Activated T-cell treated with anti-CD3 and anti-CD28 coated beads, Interleukin-2, amount 50 U/mL, for 24 hours (primary cell): ENCODE results near the gene IGFBP5.

Experiments
- DNase-seq: peaks from one replicate; pipeline ENCODE4 v3.0.0-alpha.2; 2020
- H3K27ac Mint-ChIP-seq: 2 replicates; pipeline ENCODE4 v1.8.0; 2020; ENCODE audit warnings: mild to moderate bottlenecking, mixed read lengths
- H3K27me3 Mint-ChIP-seq: 2 replicates; pipeline ENCODE4 v1.8.0; 2020; ENCODE audit warnings: mixed read lengths
- H3K36me3 Mint-ChIP-seq: 2 replicates; pipeline ENCODE4 v1.8.0; 2020; ENCODE audit warnings: low read depth, mixed read lengths
- H3K4me1 Mint-ChIP-seq: 2 replicates; pipeline ENCODE4 v1.8.0; 2020; ENCODE audit warnings: low read depth, mixed read lengths
- H3K4me3 Mint-ChIP-seq: 2 replicates; pipeline ENCODE4 v1.8.0; 2020; ENCODE audit warnings: mild to moderate bottlenecking, moderate library complexity, mixed read lengths
- H3K9me3 Mint-ChIP-seq: 2 replicates; pipeline ENCODE4 v1.8.0; 2020; ENCODE audit warnings: mixed read lengths

The IGFBP5 gene

DNA sequence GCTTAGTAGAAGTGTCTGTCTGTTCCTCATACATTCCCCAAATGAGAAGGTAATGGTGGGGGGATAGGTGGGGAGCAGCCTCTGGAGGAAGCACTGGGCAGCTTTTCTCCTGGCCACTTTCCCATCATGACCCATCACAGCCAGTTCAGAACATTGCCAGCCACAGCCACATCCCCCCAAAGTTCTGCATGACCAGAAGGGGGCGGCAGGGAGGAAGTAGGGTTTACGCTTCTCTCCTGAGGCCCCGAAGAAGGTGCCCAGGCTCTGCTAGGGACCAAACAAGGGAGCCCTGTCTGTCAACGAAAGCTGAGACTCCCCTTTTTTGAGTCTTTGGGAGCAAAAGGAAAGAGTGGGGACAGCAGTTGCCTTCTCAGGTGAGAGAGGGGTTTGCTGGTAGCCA is 7.7 kb downstream of the IGFBP5 start:
- Mint-ChIP-seq H3K27me3 (peaks cover 69% of the 10 kb centered on the region), H3K9me3 (no peaks in the 10 kb centered on the region), H3K4me1 (peaks cover 16% of the 10 kb centered on the region), H3K36me3 (no peaks in the 10 kb centered on the region), H3K27ac (no peak overlapping the region), H3K4me3 (no peak overlapping the region)
- peak; percentile 47 for DNase-seq

DNA sequence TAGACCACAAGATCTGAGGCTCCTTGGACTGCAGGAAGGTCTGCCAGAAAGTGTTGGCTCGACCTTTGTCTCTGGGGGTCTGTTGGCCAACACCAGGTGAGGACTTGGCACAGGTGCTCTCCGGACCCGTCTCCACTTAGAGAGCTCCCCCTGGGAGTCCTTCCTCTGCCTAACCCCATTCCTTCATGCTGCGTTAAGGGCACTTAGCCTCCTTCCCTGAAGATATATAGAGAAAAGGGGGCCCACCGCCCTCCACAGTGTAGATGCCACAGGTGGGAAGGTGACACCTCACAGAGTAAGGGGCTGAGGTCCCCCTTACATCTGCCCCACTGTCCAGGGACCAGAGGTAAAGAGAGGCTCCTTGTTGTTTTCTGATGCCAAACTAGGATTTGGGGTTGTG is 8.2 kb downstream of the IGFBP5 start:
- Mint-ChIP-seq H3K4me1 (peaks cover 13% of the 10 kb centered on the region), H3K27ac (no peak overlapping the region), H3K4me3 (no peak overlapping the region), H3K27me3 (peaks cover 66% of the 10 kb centered on the region), H3K36me3 (no peaks in the 10 kb centered on the region), H3K9me3 (no peaks in the 10 kb centered on the region)
- no peak for DNase-seq

DNA sequence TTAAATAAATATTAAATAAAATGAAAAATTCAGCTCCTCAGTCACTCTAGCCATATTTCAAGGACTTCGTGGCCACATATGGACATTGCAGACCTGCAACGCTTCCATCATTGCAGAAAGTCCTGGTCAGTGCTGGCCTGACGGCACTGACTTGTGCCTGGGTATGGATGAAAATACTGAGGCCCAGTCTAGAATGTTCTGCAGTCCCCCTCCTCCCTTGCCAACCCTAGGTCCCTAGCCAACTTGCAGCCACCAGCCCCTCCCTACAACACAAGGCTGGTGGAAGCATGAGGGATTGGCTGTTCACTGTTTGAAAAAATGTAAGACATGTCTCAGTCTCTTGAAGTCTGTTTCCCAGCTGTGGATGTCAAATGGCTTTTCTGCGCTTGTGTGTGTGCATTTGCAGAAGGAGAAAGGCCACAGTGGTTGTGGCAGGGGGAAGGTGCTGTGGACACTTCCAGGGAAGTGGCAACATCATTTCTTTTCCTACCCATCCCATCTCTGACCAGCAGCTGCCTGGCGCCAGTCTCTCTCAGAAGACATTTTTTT is 9.9 kb downstream of the IGFBP5 start:
- Mint-ChIP-seq H3K4me3 (no peak overlapping the region), H3K4me1 (peaks cover 7% of the 10 kb centered on the region), H3K36me3 (no peaks in the 10 kb centered on the region), H3K27ac (no peak overlapping the region), H3K27me3 (peaks cover 63% of the 10 kb centered on the region), H3K9me3 (no peaks in the 10 kb centered on the region)
- DNase-seq, result no peak

DNA sequence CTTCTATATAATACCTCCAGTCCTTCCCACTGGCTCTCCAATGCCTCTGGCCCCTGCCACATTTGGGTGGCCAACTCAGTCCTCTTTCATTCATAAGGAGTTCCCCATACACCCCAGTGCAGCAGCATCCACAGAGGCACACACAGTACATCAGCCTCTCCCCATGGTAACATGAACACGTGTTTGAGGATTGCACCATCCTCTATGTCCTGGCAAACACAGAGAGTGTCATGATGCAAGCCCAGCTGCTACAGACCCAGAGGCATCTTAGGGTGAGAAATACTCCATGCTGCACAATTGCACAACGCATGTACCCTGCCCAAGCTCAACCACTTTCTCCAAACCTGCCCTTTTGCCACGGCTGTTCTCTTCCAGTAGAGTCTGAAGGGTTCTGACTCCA is 11.5 kb downstream of the IGFBP5 start:
- no peak overlapping the region for H3K4me3 Mint-ChIP-seq
- no peaks in the 10 kb centered on the region for H3K9me3 Mint-ChIP-seq
- H3K36me3 Mint-ChIP-seq, result no peaks in the 10 kb centered on the region
- H3K27me3 Mint-ChIP-seq, result peaks cover 48% of the 10 kb centered on the region
- peaks cover 7% of the 10 kb centered on the region for H3K4me1 Mint-ChIP-seq
- no peak for DNase-seq
- no peak overlapping the region for H3K27ac Mint-ChIP-seq

DNA sequence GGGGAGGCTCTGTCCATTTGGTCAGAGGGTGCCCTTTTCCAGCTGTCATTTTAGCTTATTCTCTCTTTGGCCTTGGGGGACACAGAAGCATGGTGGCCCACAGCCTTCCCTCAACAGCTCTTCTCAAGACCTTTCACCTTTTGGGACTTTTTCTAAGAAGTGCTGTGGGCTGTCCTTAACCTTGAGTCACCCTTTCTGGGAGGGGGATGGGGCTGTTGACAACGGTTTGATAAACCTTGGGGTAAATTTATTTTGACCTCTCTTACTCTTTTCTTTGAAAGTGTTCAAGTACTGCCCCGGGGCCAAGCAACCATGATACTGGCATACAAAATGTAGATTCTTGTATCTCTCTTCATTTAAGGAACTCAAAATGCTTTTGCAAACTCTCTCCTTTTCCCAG is 13.7 kb downstream of the IGFBP5 start:
- H3K27me3 Mint-ChIP-seq, result peaks cover 40% of the 10 kb centered on the region
- no peak overlapping the region for H3K27ac Mint-ChIP-seq
- no peak for DNase-seq
- H3K4me1 Mint-ChIP-seq, result peaks cover 7% of the 10 kb centered on the region
- no peak overlapping the region for H3K4me3 Mint-ChIP-seq
- no peaks in the 10 kb centered on the region for H3K36me3 Mint-ChIP-seq
- no peaks in the 10 kb centered on the region for H3K9me3 Mint-ChIP-seq

DNA sequence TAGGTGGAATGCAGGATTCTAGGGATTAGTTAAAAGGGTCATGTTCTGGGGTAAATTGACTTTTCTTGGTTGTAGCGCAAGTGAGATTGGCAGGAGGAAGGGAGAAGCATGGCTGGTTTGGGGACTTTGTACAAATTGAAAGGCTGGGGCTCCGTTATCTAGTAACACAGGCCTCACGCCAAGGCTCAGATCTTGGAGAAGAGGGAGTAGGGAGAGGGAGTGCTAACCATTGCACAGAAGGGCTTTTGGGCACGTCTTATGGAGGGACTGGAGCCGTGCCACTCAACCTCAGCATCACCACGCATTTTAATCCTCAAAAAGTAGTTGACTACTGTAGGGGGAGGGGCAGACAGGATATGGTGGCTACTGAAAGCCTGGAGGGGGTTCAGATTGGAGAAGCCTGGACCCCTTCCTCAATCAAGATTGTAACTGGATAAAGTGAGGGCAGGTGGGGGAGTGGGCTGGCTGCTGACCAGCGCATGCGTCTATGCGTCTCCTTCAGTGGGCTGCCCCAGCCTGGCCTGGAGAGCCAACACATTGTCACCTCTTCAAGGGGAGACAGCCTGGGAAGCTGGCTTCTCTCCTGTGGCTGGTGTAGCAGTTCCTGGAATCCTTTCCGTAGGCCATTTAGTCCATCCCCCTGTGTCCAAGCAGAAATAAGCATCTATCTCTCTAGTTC is 14.3 kb downstream of the IGFBP5 start:
- Mint-ChIP-seq H3K4me3 (no peak overlapping the region), H3K4me1 (peaks cover 7% of the 10 kb centered on the region), H3K36me3 (no peaks in the 10 kb centered on the region), H3K27me3 (peaks cover 38% of the 10 kb centered on the region), H3K9me3 (no peaks in the 10 kb centered on the region), H3K27ac (no peak overlapping the region)
- no peak for DNase-seq

DNA sequence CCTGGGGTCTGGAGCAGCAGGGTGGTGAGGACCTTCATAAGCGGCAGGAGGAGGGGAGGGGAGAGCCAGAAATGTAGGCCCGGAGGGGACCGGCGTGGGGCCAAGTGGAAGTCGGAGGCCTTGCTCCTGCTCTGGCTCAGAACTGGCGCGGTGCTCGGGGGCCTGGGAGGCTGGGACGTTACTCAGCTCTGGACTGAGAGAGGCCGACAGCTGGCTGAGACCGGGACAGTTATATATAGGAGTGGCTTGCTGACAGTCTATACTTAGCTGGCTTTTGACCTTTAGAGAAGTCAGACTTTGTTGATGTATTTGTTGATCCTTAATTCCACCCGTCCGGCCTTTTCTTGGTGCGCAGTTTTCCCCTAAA is 15.7 kb downstream of the IGFBP5 start:
- Mint-ChIP-seq H3K36me3 (no peaks in the 10 kb centered on the region), H3K4me1 (peaks cover 7% of the 10 kb centered on the region), H3K4me3 (no peak overlapping the region), H3K27me3 (peaks cover 27% of the 10 kb centered on the region), H3K27ac (no peak overlapping the region), H3K9me3 (no peaks in the 10 kb centered on the region)
- no peak for DNase-seq

DNA sequence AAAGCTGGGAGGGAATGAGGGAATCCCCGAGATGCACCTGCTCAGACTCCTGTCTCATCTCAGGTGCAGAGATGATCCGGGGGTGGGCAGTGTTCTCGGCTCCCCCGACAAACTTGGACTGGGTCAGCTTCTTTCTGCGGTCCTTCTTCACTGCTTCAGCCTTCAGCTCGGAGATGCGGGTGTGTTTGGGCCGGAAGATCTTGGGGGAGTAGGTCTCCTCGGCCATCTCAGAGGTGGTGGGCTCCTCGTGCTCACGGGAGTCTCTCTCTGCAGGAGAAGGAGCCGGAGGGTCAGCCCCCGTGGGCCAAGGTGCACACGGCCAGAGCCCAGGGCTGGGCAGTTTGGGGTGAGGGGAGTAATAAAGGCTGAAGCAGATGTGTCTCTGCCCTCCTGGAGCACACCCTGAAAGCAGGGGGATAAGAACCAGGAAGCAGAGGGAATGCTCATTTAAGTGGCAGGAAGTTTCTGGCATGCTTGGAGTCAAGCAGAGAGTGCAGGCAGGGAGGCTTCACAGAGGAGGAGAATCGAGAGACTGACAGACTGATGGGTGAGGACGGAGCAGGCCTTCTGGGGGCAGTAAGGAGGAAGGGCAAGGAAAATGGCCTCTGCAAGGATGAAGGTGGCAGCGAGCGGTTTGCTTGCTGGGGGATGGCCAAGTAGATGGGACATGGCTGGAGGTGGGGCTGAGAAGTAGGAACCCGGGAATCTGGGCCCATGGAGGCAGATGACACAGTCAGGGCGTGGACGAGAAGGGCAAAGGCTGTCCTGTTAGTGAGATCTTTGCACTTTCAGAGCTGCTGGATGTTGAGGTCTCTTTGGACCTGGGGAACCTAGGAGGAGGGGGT is 16.3 kb downstream of the IGFBP5 start:
- H3K9me3 Mint-ChIP-seq, result no peaks in the 10 kb centered on the region
- no peak for DNase-seq
- no peaks in the 10 kb centered on the region for H3K36me3 Mint-ChIP-seq
- H3K4me1 Mint-ChIP-seq, result peaks cover 7% of the 10 kb centered on the region
- no peak overlapping the region for H3K27ac Mint-ChIP-seq
- peaks cover 21% of the 10 kb centered on the region for H3K27me3 Mint-ChIP-seq
- H3K4me3 Mint-ChIP-seq, result no peak overlapping the region

DNA sequence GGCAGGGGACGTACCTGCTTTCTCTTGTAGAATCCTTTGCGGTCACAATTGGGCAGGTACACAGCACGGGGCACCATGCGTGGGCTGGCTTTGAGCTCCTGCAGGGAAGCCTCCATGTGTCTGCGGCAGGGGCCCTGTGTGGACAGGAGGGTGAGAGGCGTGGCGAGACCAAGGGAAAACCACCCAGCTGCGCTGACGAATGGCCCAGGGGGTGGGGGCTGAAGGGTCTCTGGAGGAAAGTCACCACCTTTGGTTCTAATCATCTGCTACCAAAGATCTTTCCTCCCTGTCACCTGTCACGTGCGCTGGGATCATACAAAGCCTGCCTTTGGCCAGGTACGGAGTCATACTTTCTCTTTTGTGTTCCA is 17.3 kb downstream of the IGFBP5 start:
- Mint-ChIP-seq H3K4me3 (no peak overlapping the region), H3K36me3 (no peaks in the 10 kb centered on the region), H3K9me3 (no peaks in the 10 kb centered on the region), H3K4me1 (peaks cover 7% of the 10 kb centered on the region), H3K27me3 (peaks cover 13% of the 10 kb centered on the region), H3K27ac (no peak overlapping the region)
- DNase-seq, result no peak

DNA sequence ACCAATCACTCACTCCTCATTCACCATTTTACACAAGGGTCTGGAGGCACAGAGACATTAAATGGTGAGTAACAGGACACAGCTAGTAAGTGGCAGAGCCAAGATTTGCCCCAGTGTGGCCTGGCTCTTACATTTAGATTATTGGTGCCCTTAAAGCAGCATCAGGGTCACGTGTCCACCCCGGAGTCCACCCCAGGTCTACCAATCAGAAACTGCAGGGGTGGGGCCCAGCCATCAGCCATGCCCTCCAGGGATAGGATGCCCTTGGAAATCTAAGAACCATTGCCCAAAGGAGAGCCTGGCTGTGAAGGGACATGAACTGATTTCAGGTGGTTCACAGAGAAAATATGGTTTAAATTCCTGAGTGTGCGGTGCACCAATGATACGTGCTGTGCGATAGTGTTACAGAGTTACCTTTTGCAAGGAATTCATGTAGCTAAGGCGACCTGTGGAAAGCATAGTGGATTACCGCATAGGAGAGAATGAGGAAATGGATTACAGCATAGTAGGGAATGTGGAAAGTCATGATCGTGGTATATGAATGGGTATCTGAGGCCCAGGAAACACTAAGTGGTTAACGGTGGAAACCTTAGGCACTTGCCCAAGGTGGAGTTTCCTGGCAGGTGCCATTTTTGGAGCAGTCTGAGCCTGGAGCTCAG is 17.8 kb downstream of the IGFBP5 start:
- Mint-ChIP-seq H3K9me3 (no peaks in the 10 kb centered on the region), H3K27me3 (peaks cover 11% of the 10 kb centered on the region), H3K27ac (no peak overlapping the region), H3K36me3 (no peaks in the 10 kb centered on the region), H3K4me1 (peaks cover 7% of the 10 kb centered on the region), H3K4me3 (no peak overlapping the region)
- no peak for DNase-seq

DNA sequence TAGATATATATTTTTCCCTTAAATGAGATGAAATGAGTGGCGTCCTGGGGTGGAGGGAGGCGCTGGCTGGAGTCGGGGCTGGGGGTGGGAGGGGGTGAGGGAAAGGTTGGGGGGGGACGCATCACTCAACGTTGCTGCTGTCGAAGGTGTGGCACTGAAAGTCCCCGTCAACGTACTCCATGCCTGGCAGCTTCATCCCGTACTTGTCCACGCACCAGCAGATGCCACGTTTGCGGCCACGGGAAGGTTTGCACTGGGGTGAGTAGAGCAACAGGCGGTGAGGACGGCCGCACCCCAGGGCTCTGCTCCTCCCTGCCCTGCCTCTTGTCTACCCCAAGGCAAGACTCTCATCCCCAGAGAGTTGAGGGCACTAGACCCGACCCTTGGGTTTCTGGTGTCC is 18.7 kb downstream of the IGFBP5 start:
- H3K27ac Mint-ChIP-seq, result no peak overlapping the region
- H3K4me1 Mint-ChIP-seq, result no peaks in the 10 kb centered on the region
- no peaks in the 10 kb centered on the region for H3K9me3 Mint-ChIP-seq
- peaks cover 9% of the 10 kb centered on the region for H3K27me3 Mint-ChIP-seq
- H3K4me3 Mint-ChIP-seq, result no peak overlapping the region
- DNase-seq, result no peak
- H3K36me3 Mint-ChIP-seq, result no peaks in the 10 kb centered on the region

DNA sequence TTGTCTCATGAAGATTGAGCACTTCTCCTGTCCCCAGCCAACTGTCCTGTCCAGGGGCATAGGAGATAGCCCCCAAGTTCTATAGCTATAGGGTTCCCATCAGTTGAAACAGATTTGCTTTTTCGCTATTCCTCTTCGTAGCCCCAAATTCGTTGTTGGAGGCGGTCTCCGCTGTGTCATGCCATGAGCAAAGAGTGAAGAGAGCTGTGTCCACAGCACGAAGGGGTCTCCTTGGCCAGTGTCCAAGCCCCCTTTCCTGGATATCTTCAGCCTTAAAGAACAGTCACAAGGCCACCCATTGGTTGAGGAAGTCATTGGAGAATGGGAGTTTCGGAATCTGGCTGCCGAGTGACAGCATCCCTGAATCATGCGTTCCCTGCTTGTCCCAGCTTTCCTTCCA is 21.0 kb downstream of the IGFBP5 start:
- H3K4me1 Mint-ChIP-seq, result no peaks in the 10 kb centered on the region
- H3K4me3 Mint-ChIP-seq, result no peak overlapping the region
- DNase-seq, result no peak
- H3K27me3 Mint-ChIP-seq, result peaks cover 7% of the 10 kb centered on the region
- no peaks in the 10 kb centered on the region for H3K36me3 Mint-ChIP-seq
- no peak overlapping the region for H3K27ac Mint-ChIP-seq
- H3K9me3 Mint-ChIP-seq, result no peaks in the 10 kb centered on the region

DNA sequence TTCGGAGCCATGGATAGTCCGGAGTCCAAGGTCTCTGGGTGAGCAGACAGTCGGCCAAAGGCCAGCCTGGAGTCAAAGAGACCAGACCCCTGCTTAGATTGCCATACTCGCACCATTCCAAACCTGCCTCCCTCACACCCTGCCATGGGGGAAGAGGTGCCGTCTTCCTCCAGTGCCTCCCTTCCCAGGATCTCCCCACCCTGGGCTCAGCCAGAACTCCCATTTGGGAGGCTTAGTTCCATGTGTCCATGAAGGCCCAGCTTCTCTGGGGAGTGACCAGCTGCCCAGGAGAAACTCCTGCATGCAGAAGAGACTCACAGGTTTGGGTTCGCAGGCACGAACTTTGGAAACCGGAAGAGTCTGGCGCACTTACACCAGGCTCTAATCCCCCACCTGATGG is 21.7 kb downstream of the IGFBP5 start:
- peaks cover 11% of the 10 kb centered on the region for H3K27me3 Mint-ChIP-seq
- H3K4me3 Mint-ChIP-seq, result no peak overlapping the region
- no peak overlapping the region for H3K27ac Mint-ChIP-seq
- DNase-seq, result no peak
- H3K36me3 Mint-ChIP-seq, result no peaks in the 10 kb centered on the region
- H3K4me1 Mint-ChIP-seq, result no peaks in the 10 kb centered on the region
- no peaks in the 10 kb centered on the region for H3K9me3 Mint-ChIP-seq

DNA sequence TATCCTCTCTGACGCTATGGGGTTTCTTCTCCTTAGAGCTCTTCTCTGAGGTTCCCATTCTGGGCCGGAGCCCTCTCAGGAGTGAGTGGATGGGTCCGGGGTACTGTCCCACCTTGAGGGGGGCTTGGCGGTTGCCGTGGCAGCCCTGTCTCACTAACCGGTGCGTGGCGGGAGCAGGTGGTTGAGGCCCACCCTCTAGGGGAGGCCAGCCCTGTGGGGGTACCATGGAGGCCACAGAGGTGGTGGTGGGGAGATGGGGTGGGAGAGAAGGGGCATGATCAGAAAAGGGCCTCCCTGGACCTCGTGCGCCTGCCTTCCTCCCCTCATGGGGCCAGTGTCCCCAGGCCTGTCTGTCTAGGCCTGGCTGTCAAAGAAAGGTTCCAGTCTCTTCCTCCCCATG is 22.3 kb downstream of the IGFBP5 start:
- Mint-ChIP-seq H3K4me3 (no peak overlapping the region), H3K9me3 (no peaks in the 10 kb centered on the region), H3K36me3 (no peaks in the 10 kb centered on the region), H3K27me3 (peaks cover 11% of the 10 kb centered on the region), H3K4me1 (no peaks in the 10 kb centered on the region), H3K27ac (no peak overlapping the region)
- DNase-seq, result no peak

DNA sequence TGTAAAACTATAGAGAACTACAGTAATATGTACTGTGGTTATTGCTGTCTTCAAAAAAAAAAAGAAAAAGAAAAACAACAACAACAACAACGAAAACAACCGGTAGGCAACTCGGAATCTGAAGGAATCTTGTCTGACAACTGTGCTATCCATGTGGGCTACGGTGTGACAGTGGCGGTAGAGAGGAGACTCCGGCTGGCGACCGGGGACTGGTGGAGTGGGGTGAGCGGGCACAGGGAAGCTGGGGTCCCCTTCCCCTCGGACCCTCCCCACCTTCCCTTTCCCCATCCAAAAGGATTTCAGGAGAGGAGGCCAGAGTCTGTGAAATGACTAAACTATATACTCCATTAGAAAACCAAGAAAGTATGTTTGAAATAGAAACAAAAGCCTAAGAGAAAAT is 22.9 kb downstream of the IGFBP5 start:
- H3K27me3 Mint-ChIP-seq, result peaks cover 13% of the 10 kb centered on the region

More for the DNA sequence above, 22.9 kb downstream of the IGFBP5 start:
- Mint-ChIP-seq H3K27ac (no peak overlapping the region), H3K9me3 (no peaks in the 10 kb centered on the region), H3K36me3 (no peaks in the 10 kb centered on the region), H3K4me3 (no peak overlapping the region), H3K4me1 (no peaks in the 10 kb centered on the region)
- DNase-seq, result no peak
